COLO668 (cell line): ENCODE measurements around the gene ARPC5.
"Not testable (repeated sequence)": the region's sequence is repeated elsewhere in the genome, so short reads cannot be mapped to it uniquely, and the experiment has no call there.

Experiments used
- DNase-seq: peaks from one replicate; lab custom pipeline; 2025; ENCODE audit not compliant: unreplicated experiment; lab: John Stamatoyannopoulos, UW

ARPC5 gene

GRCh38 chr1:183635606-183636333 lies at the start of gene ARPC5:
Gene ARPC5, minus strand, starts transcription at chr1:183635783. Its CDS starts 124 bp downstream, at chr1:183635659.
- DNase-seq: peak; percentile 99

- DNase-seq: no peak
Observed at GRCh38 chr1:183685112-183685713, 49.6 kb upstream of the ARPC5 start.

GRCh38 chr1:183679363-183679762 lies 43.8 kb upstream of the ARPC5 start:
- not testable (repeated sequence) for DNase-seq

- no peak for DNase-seq
Observed at GRCh38 chr1:183678819-183679218, 43.2 kb upstream of the ARPC5 start.

GRCh38 chr1:183676586-183677189 lies 41.1 kb upstream of the ARPC5 start:
- no peak for DNase-seq

GRCh38 chr1:183675883-183676585 lies 40.5 kb upstream of the ARPC5 start:
- DNase-seq: no peak

GRCh38 chr1:183675381-183675780 lies 39.8 kb upstream of the ARPC5 start:
- DNase-seq: no peak

GRCh38 chr1:183674886-183675285 lies 39.3 kb upstream of the ARPC5 start:
- DNase-seq: no peak

GRCh38 chr1:183674339-183674738 lies 38.8 kb upstream of the ARPC5 start:
- no peak for DNase-seq

- DNase-seq: no peak
Observed at GRCh38 chr1:183673605-183674323, 38.2 kb upstream of the ARPC5 start.

GRCh38 chr1:183670169-183670568 lies 34.6 kb upstream of the ARPC5 start:
- DNase-seq: no peak

- DNase-seq: no peak
Observed at GRCh38 chr1:183656355-183656754, 20.8 kb upstream of the ARPC5 start.

- peak; percentile 83 for DNase-seq
Observed at GRCh38 chr1:183655562-183656075, 20.0 kb upstream of the ARPC5 start.

- no peak for DNase-seq
Observed at GRCh38 chr1:183654706-183655105, 19.1 kb upstream of the ARPC5 start.

GRCh38 chr1:183653876-183654451 lies 18.4 kb upstream of the ARPC5 start:
- no peak for DNase-seq

GRCh38 chr1:183653462-183653794 lies 17.8 kb upstream of the ARPC5 start:
- DNase-seq: no peak

- peak; percentile 33 for DNase-seq
Observed at GRCh38 chr1:183652547-183653461, 17.2 kb upstream of the ARPC5 start, which contains the start of gene APOBEC4. Gene APOBEC4, minus strand, starts transcription at chr1:183653316. Its CDS starts 4,535 bp downstream, at chr1:183648781.

- no peak for DNase-seq
Observed at GRCh38 chr1:183652107-183652506, 16.5 kb upstream of the ARPC5 start.

GRCh38 chr1:183651612-183652011 lies 16.0 kb upstream of the ARPC5 start:
- no peak for DNase-seq
